Loucy (cell line): ENCODE measurements around the gene KRT77.

Source experiments
- CTCF ChIP-seq: fragments of 200-600 bp; sonication (generic); conservative IDR thresholded peaks from 2 replicates; pipeline ENCODE4 v1.5.1; 2014; ENCODE audit warnings: mild to moderate bottlenecking, antibody characterized with exemption, low read length
- EZH2phosphoT487 ChIP-seq: fragments of 200-600 bp; IDR thresholded peaks from 2 replicates; pipeline ENCODE4 v1.6.1; 2018; ENCODE audit warnings: antibody characterized with exemption, mild to moderate bottlenecking, moderate library complexity, borderline replicate concordance

GRCh38 chr12:52676163-52676562 lies 27.2 kb downstream of the KRT77 start:
- no peak for TF ChIP-seq CTCF
- TF ChIP-seq EZH2phosphoT487 = no peak
